GM19324 (cell line): ENCODE data around the gene LDHAL6B.

ENCODE experiments used
- ATAC-seq: cut with Tn5 transposase; IDR thresholded peaks from one replicate; pipeline ENCODE4 v1.9.1; 2021; ENCODE audit warnings: mild to moderate bottlenecking, moderate library complexity; ENCODE audit not compliant: unreplicated experiment, low FRiP score

Gene LDHAL6B

GRCh38 chr15:59247364-59247763 is 40.7 kb downstream of the LDHAL6B start:
- ATAC-seq: no peak

GRCh38 chr15:59249816-59250215 is 43.2 kb downstream of the LDHAL6B start:
- ATAC-seq: no peak

- no peak for ATAC-seq
Observed at GRCh38 chr15:59250249-59250648, 43.6 kb downstream of the LDHAL6B start.

- ATAC-seq: peak; percentile 47
Observed at GRCh38 chr15:59251001-59251845, 44.6 kb downstream of the LDHAL6B start.

- no peak for ATAC-seq
Observed at GRCh38 chr15:59252137-59252536, 45.5 kb downstream of the LDHAL6B start.

- ATAC-seq: no peak
Observed at GRCh38 chr15:59255680-59256336, 49.2 kb downstream of the LDHAL6B start.

- ATAC-seq: no peak
Observed at GRCh38 chr15:59256482-59256881, 49.8 kb downstream of the LDHAL6B start.

GRCh38 chr15:59257140-59257539 is 50.5 kb downstream of the LDHAL6B start:
- no peak for ATAC-seq
